Neural cell (in vitro differentiated cells): ENCODE data around the gene KLHL11. TPM values are rescaled to one million over a fixed set of nuclear protein-coding genes. Genes with fewer than 3 reads are reported as not detected.

Experiments
- H2AFZ ChIP-seq: fragments of 200-600, 300-800 bp; sonication (generic), shearing (Covaris generic); 2 replicates; pipeline ENCODE4 v1.6.0; 2014; ENCODE audit warnings: low read depth, mild to moderate bottlenecking, antibody characterized with exemption, low read length, moderate library complexity
- H3F3A ChIP-seq: fragments of 200-600 bp; shearing (Covaris generic); 2 replicates; pipeline ENCODE4 v1.6.1; 2016; ENCODE audit warnings: mild to moderate bottlenecking, moderate library complexity, mixed read lengths, antibody characterized with exemption, low read length; ENCODE audit not compliant: insufficient read depth, poor library complexity, severe bottlenecking
- H3K27ac ChIP-seq: fragments of 200-600, 300-800 bp; sonication (generic), shearing (Covaris generic); 2 replicates; pipeline ENCODE4 v1.5.1; 2014; ENCODE audit warnings: mild to moderate bottlenecking, low read length, moderate library complexity
- H3K27me3 ChIP-seq: fragments of 300-800, 200-600 bp; sonication (generic), shearing (Covaris generic); 2 replicates; pipeline ENCODE4 v1.6.0; 2014; ENCODE audit warnings: mild to moderate bottlenecking, low read depth, low read length, moderate library complexity; ENCODE audit not compliant: insufficient read depth
- H3K36me3 ChIP-seq: fragments of 300-800, 200-600 bp; sonication (generic), shearing (Covaris generic); 2 replicates; pipeline ENCODE4 v1.5.1; 2014; ENCODE audit warnings: mild to moderate bottlenecking, antibody characterized with exemption, low read length, moderate library complexity; ENCODE audit not compliant: insufficient read depth
- H3K4me2 ChIP-seq: fragments of 300-800, 200-600 bp; sonication (generic), shearing (Covaris generic); 2 replicates; pipeline ENCODE4 v1.6.0; 2014; ENCODE audit warnings: mild to moderate bottlenecking, low read length
- H3K4me3 ChIP-seq: fragments of 300-800, 200-600 bp; sonication (generic), shearing (Covaris generic); 2 replicates; pipeline ENCODE4 v1.5.1; 2014; ENCODE audit warnings: mild to moderate bottlenecking, low read length, moderate library complexity
- H3K79me2 ChIP-seq: fragments of 200-600 bp; shearing (Covaris generic); replicated peaks from 2 replicates; pipeline ENCODE4 v1.6.0; 2014; ENCODE audit warnings: mild to moderate bottlenecking, low read length, moderate library complexity; ENCODE audit not compliant: insufficient read depth
- H3K9ac ChIP-seq: fragments of 300-800, 200-600 bp; sonication (generic), shearing (Covaris generic); 2 replicates; pipeline ENCODE4 v1.6.1; 2016; ENCODE audit warnings: mild to moderate bottlenecking, low read length, mixed read lengths
- H3K9me2 ChIP-seq: fragments of 200-600 bp; shearing (Covaris generic); 2 replicates; pipeline ENCODE4 v1.6.1; 2016; ENCODE audit warnings: mild to moderate bottlenecking, low read length, mixed read lengths; ENCODE audit not compliant: insufficient read depth
- H3K9me3 ChIP-seq: fragments of 200-600, 300-800 bp; sonication (generic), shearing (Covaris generic); 2 replicates; pipeline ENCODE4 v1.6.1; 2016; ENCODE audit warnings: mild to moderate bottlenecking, mixed run types, low read length, moderate library complexity, mixed read lengths
- H4K20me1 ChIP-seq: fragments of 200-600 bp; shearing (Covaris generic); 2 replicates; pipeline ENCODE4 v1.6.1; 2016; ENCODE audit warnings: mild to moderate bottlenecking, mixed run types; ENCODE audit not compliant: insufficient read depth
- CTCF ChIP-seq: fragments of 450-650 bp; IDR thresholded peaks from 2 replicates; pipeline ENCODE4 v1.5.1; 2014; ENCODE audit warnings: antibody characterized with exemption, mild to moderate bottlenecking, moderate library complexity; ENCODE audit not compliant: poor library complexity, severe bottlenecking
- EP300 ChIP-seq: fragments of 450-650 bp; conservative IDR thresholded peaks from 2 replicates; pipeline ENCODE4 v1.6.1; 2014; ENCODE audit warnings: antibody characterized with exemption, mild to moderate bottlenecking, moderate library complexity; ENCODE audit not compliant: poor library complexity, severe bottlenecking
- EZH2 ChIP-seq: fragments of 200-600, 300-800 bp; shearing (Covaris generic), sonication (generic); IDR thresholded peaks from 2 replicates; pipeline ENCODE4 v1.6.1; 2014; ENCODE audit warnings: antibody characterized with exemption, low read length, borderline replicate concordance, mild to moderate bottlenecking; ENCODE audit not compliant: insufficient read depth, poor library complexity, severe bottlenecking
- MXI1 ChIP-seq: fragments of 450-650 bp; conservative IDR thresholded peaks from 2 replicates; pipeline ENCODE4 v1.6.1; 2014; ENCODE audit warnings: antibody characterized with exemption, mild to moderate bottlenecking; ENCODE audit not compliant: poor library complexity, severe bottlenecking
- POLR2AphosphoS5 ChIP-seq: IDR thresholded peaks from 2 replicates; pipeline ENCODE4 v1.6.1; 2012
- RAD21 ChIP-seq: fragments of 450-650 bp; conservative IDR thresholded peaks from 2 replicates; pipeline ENCODE4 v1.6.1; 2014; ENCODE audit warnings: antibody characterized with exemption, mild to moderate bottlenecking, moderate library complexity
- REST ChIP-seq: IDR thresholded peaks from 2 replicates; pipeline ENCODE4 v1.6.1; 2012; ENCODE audit warnings: borderline replicate concordance
- SMC3 ChIP-seq: fragments of 450-650 bp; conservative IDR thresholded peaks from 2 replicates; pipeline ENCODE4 v1.6.1; 2014; ENCODE audit warnings: antibody characterized with exemption, mild to moderate bottlenecking, moderate library complexity; ENCODE audit not compliant: poor library complexity
- TAF1 ChIP-seq: IDR thresholded peaks from 2 replicates; pipeline ENCODE4 v1.6.1; 2012; ENCODE audit warnings: low read depth
- polyA plus RNA-seq: library from polyadenylated mRNA; depleted of rRNA; stranded (reverse); fragments of >200 nt; gene quantifications from 2 replicates; pipeline ENCODE4 v1.2.3, GENCODE V29; 2014

The KLHL11 gene
- polyA plus RNA-seq, 1 donor from 2014 or later, result 30.3 TPM

- Histone ChIP-seq H4K20me1 (no peaks in the 10 kb centered on the region), H3K9me2 (no peaks in the 10 kb centered on the region), H3K27me3 (no peaks in the 10 kb centered on the region), H3K79me2 (no peaks in the 10 kb centered on the region), H3K27ac (no peak overlapping the region), H2AFZ (no peak overlapping the region), H3K36me3 (no peaks in the 10 kb centered on the region), H3K4me3 (no peak overlapping the region), H3F3A (no peaks in the 10 kb centered on the region), H3K9me3 (no peaks in the 10 kb centered on the region), H3K9ac (no peak overlapping the region), H3K4me2 (no peak overlapping the region)
- no peak for TF ChIP-seq RAD21
- TF ChIP-seq EP300, result no peak
These were observed 29.6 kb upstream of the KLHL11 start for GRCh38 chr17:41894791-41895331.

GRCh38 chr17:41893384-41893783 lies 28.2 kb upstream of the KLHL11 start:
- no peak overlapping the region for H3K27ac ChIP-seq
- no peaks in the 10 kb centered on the region for H3K79me2 ChIP-seq
- H4K20me1 ChIP-seq, result no peaks in the 10 kb centered on the region
- no peak overlapping the region for H3K4me2 ChIP-seq
- no peak overlapping the region for H3K4me3 ChIP-seq
- H3F3A ChIP-seq, result no peaks in the 10 kb centered on the region
- no peak overlapping the region for H3K9ac ChIP-seq
- H2AFZ ChIP-seq, result no peak overlapping the region
- no peaks in the 10 kb centered on the region for H3K36me3 ChIP-seq
- TF ChIP-seq TAF1 (no peak), SMC3 (no peak), REST (no peak), RAD21 (no peak)
- no peaks in the 10 kb centered on the region for H3K9me2 ChIP-seq
- H3K27me3 ChIP-seq, result no peaks in the 10 kb centered on the region
- H3K9me3 ChIP-seq, result no peaks in the 10 kb centered on the region

GRCh38 chr17:41892021-41892376 lies 26.8 kb upstream of the KLHL11 start:
- H2AFZ ChIP-seq, result no peak overlapping the region
- H3K4me2 ChIP-seq, result no peak overlapping the region
- no peaks in the 10 kb centered on the region for H3K9me2 ChIP-seq
- H3K9ac ChIP-seq, result no peak overlapping the region
- no peaks in the 10 kb centered on the region for H3F3A ChIP-seq
- H3K27ac ChIP-seq, result no peak overlapping the region
- no peaks in the 10 kb centered on the region for H3K79me2 ChIP-seq
- H3K27me3 ChIP-seq, result no peaks in the 10 kb centered on the region
- no peak overlapping the region for H3K4me3 ChIP-seq
- no peak for TF ChIP-seq CTCF
- no peak for TF ChIP-seq RAD21
- no peak for TF ChIP-seq REST
- no peak for TF ChIP-seq EP300
- no peak for TF ChIP-seq TAF1
- no peak for TF ChIP-seq SMC3
- no peak for TF ChIP-seq MXI1
- no peak for TF ChIP-seq EZH2
- TF ChIP-seq POLR2AphosphoS5, result no peak
- no peaks in the 10 kb centered on the region for H3K36me3 ChIP-seq
- no peaks in the 10 kb centered on the region for H4K20me1 ChIP-seq
- H3K9me3 ChIP-seq, result no peaks in the 10 kb centered on the region
